ENCODE measurements around the gene RAD21L1. TPM values are rescaled to one million over a fixed set of nuclear protein-coding genes. Genes with fewer than 3 reads are reported as not detected.

The RAD21L1 gene
- polyA plus RNA-seq: not detected in 2 replicates

GRCh38 chr20:1225783-1226654, at the start of gene RAD21L1:
RAD21L1 (plus strand) TSS chr20:1226044; CDS start chr20:1228454, 2,410 bp downstream.

GRCh38 chr20:1184638-1185315, 41.1 kb upstream of the RAD21L1 start, which contains the start of gene TMEM74B:
TMEM74B (minus strand) TSS chr20:1184981; CDS start chr20:1183801, 1,180 bp downstream.

GRCh38 chr20:1202762-1203504, 22.9 kb upstream of the RAD21L1 start, which contains the start of gene C20orf202:
C20orf202 (plus strand) TSS chr20:1203454; CDS start chr20:1203586, 132 bp downstream.

GRCh38 chr20:1266167-1266973, 40.5 kb downstream of the RAD21L1 start, which contains the start of gene SNPH:
SNPH (plus strand) TSS chr20:1266294; CDS start chr20:1296240, 29,946 bp downstream.

Other genes with a start within 250 kb of the RAD21L1 start
- gene RSPO4, start 223.7 kb upstream of the RAD21L1 start, polyA plus RNA-seq: not detected in 2 replicates
- gene PSMF1, start 107.4 kb upstream of the RAD21L1 start, polyA plus RNA-seq: 82.7 and 102 TPM in 2 replicates
- gene TMEM74B, start 41.1 kb upstream of the RAD21L1 start, polyA plus RNA-seq: 1.8 and 1.9 TPM in 2 replicates
- 0.70 and 3.3 TPM in 2 replicates for gene C20orf202, start 22.6 kb upstream of the RAD21L1 start, polyA plus RNA-seq
- gene SNPH, start 40.2 kb downstream of the RAD21L1 start, polyA plus RNA-seq: 1.0 and 1.5 TPM in 2 replicates
- gene SDCBP2, start 103.1 kb downstream of the RAD21L1 start, polyA plus RNA-seq: 3.9 and 5.5 TPM in 2 replicates
- gene FKBP1A, start 167.0 kb downstream of the RAD21L1 start, polyA plus RNA-seq: 109 and 157 TPM in 2 replicates
- 21.1 and 31.4 TPM in 2 replicates for gene NSFL1C, start 240.8 kb downstream of the RAD21L1 start, polyA plus RNA-seq

Data from Purkinje cell (primary cell).